Upper lobe of left lung (tissue), 4 donors: ENCODE measurements around the gene NBEAL1.

Experiments
- CTCF ChIP-seq, 6 experiments: fragments of 450-650 bp in 4 of 6; fragments of 200-600 bp in 2 of 6; sonication (generic) in 2 of 6; IDR thresholded peaks; one replicate each; pipeline ENCODE4 v1.5.1; 2016 to 2019; ENCODE audit warnings: antibody characterized with exemption in 6 of 6
- EP300 ChIP-seq, 4 donors: sonication (generic); formaldehyde crosslinking; IDR thresholded peaks; one replicate each; pipeline ENCODE4 v1.5.1; 2017; ENCODE audit warnings: antibody characterized with exemption in 4 of 4, control low read depth in 2 of 4
- POLR2A ChIP-seq, 4 donors: fragments of 450-650 bp; IDR thresholded peaks; one replicate each; pipeline ENCODE4 v1.5.1; 2016 to 2017; ENCODE audit warnings: antibody characterized with exemption in 4 of 4, mild to moderate bottlenecking in 2 of 4
- POLR2AphosphoS5 ChIP-seq, 2 donors: sonication (generic); formaldehyde crosslinking; IDR thresholded peaks; one replicate each; pipeline ENCODE4 v1.5.1; 2017; ENCODE audit warnings: antibody characterized with exemption in 2 of 2

GRCh38 chr2:203042178-203042577 is 27.5 kb downstream of the NBEAL1 start:
- TF ChIP-seq CTCF (IDR thresholded peaks at IDR 0.05) = no peak
- no peak for TF ChIP-seq POLR2A (IDR thresholded peaks at IDR 0.05)
- no peak for TF ChIP-seq POLR2AphosphoS5 (IDR thresholded peaks at IDR 0.05)
- TF ChIP-seq EP300 (IDR thresholded peaks at IDR 0.05) = no peak
